ENCODE results near the gene NMNAT2. TPM values are rescaled to one million over a fixed set of nuclear protein-coding genes. Genes with fewer than 3 reads are reported as not detected.

NMNAT2 gene
- total RNA-seq, 1 experiment from 2014 or later: not detected

- TF ChIP-seq REST (IDR thresholded peaks at IDR 0.05; ENCODE audit: low read depth) (no peak), SIN3A (IDR thresholded peaks at IDR 0.05; ENCODE audit: low read depth) (no peak)
Measured at GRCh38 chr1:183433703-183434102, 15.5 kb upstream of the NMNAT2 start (continued).

GRCh38 chr1:183432548-183432875 lies 14.3 kb upstream of the NMNAT2 start:
- Histone ChIP-seq H4K20me1 (ENCODE audit: insufficient read depth) (no peaks in the 10 kb centered on the region), H3K4me1 (ENCODE audit: control insufficient read depth in 1 of 2, insufficient read depth in 2 of 2, low read length in 2 of 2) (peaks cover 3 to 23% of the 10 kb centered on the region in 2 experiments; a peak in 2 of 4 replicates), H3K27me3 (ENCODE audit: insufficient read depth, low read length) (no peaks in the 10 kb centered on the region), H3K36me3 (ENCODE audit: control insufficient read depth in 1 of 2, insufficient read depth in 2 of 2, low read length in 2 of 2) (no peaks in the 10 kb centered on the region), H3K4me3 (replicated peaks in 1 of 2; ENCODE audit: low read depth in 1 of 2, low read length in 2 of 2) (no peak overlapping the region; a peak in 1 of 4 replicates), H2AFZ (ENCODE audit: low read depth, low read length, poor library complexity, severe bottlenecking) (no peak overlapping the region), H3K9ac (ENCODE audit: low read length) (no peak overlapping the region), H3K4me2 (ENCODE audit: low read length) (peak overlapping the region; percentile 46), H3K9me2 (ENCODE audit: insufficient read depth) (no peaks in the 10 kb centered on the region), H3K9me3 (ENCODE audit: control insufficient read depth in 1 of 2, insufficient read depth in 1 of 2, low read depth in 1 of 2, low read length in 2 of 2) (no peaks in the 10 kb centered on the region), H3K79me2 (ENCODE audit: insufficient read depth, low read length) (no peaks in the 10 kb centered on the region), H3K27ac (ENCODE audit: low read depth, low read length) (no peak overlapping the region)
- TF ChIP-seq JUND (IDR thresholded peaks at IDR 0.05) (peak; percentile 36; the same call in 1 of the 2 replicates), TCF7L2 (IDR thresholded peaks at IDR 0.05; ENCODE audit: borderline replicate concordance, extremely low read depth, insufficient read depth, insufficient read length) (no peak), ZBTB33 (IDR thresholded peaks at IDR 0.05; ENCODE audit: extremely low read depth, insufficient replicate concordance, low read length) (no peak), FOSL1 (IDR thresholded peaks at IDR 0.05; ENCODE audit: low read depth) (peak; percentile 74), CEBPB (IDR thresholded peaks at IDR 0.05; ENCODE audit: low read depth) (0 out of 2 replicates have a peak, but pooled peaks have one; percentile 26)
- TF ChIP-seq, protein P1, sequence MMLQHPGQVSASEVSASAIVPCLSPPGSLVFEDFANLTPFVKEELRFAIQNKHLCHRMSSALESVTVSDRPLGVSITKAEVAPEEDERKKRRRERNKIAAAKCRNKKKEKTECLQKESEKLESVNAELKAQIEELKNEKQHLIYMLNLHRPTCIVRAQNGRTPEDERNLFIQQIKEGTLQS (IDR thresholded peaks at IDR 0.05): no peak
- intact Hi-C loops (cut with micrococcal nuclease): no loop called here
- POLR2A ChIA-PET: no interaction called here
- ATAC-seq (peak; percentile 71), DNase-seq (ENCODE audit: low read depth, low spot score) (peak; percentile 7)
- RAD21 ChIA-PET (ENCODE audit: low non-redundant PET in 1 of 2, low total read pairs in 2 of 2, uncharacterized antibody in 2 of 2, unreplicated experiment in 2 of 2): no interaction called here
- CTCF ChIA-PET: no interaction called here
- no TSS peak for BruUV-seq (replicated peaks)

Measured in HCT116 (cell line).